MM.1S (cell line): ENCODE results near the gene MXRA7.

Experiments used
- DNase-seq: peaks from one replicate; pipeline ENCODE4 v3.0.0-alpha.2; 2015
- H2AFZ ChIP-seq: fragments of 300-600 bp; sonication (generic); 2 replicates; pipeline ENCODE4 v1.6.0; 2016; ENCODE audit warnings: antibody characterized with exemption, low read length
- H3F3A ChIP-seq: fragments of 300-600 bp; sonication (generic); 2 replicates; pipeline ENCODE4 v1.6.1; 2016; ENCODE audit warnings: mild to moderate bottlenecking, antibody characterized with exemption, low read length, moderate library complexity, mixed read lengths; ENCODE audit not compliant: insufficient read depth
- H3K27ac ChIP-seq: fragments of 300-600 bp; sonication (generic); 2 replicates; pipeline ENCODE4 v1.5.1; 2016; ENCODE audit warnings: mild to moderate bottlenecking, low read length
- H3K27me3 ChIP-seq: fragments of 300-600 bp; sonication (generic); replicated peaks from 2 replicates; pipeline ENCODE4 v1.6.0; 2016; ENCODE audit warnings: low read length; ENCODE audit not compliant: insufficient read depth
- H3K36me3 ChIP-seq: fragments of 300-600 bp; sonication (generic); replicated peaks from 2 replicates; pipeline ENCODE4 v1.6.1; 2016; ENCODE audit warnings: mild to moderate bottlenecking, low read length, mixed read lengths; ENCODE audit not compliant: insufficient read depth
- H3K4me1 ChIP-seq: fragments of 300-600 bp; sonication (generic); 2 replicates; pipeline ENCODE4 v1.6.1; 2016; ENCODE audit warnings: low read length, mixed read lengths
- H3K4me2 ChIP-seq: fragments of 300-600 bp; sonication (generic); 2 replicates; pipeline ENCODE4 v1.6.0; 2016; ENCODE audit warnings: low read depth, low read length
- H3K4me3 ChIP-seq: fragments of 300-600 bp; sonication (generic); 2 replicates; pipeline ENCODE4 v1.5.1; 2016; ENCODE audit warnings: low read length, mixed read lengths
- H3K79me2 ChIP-seq: fragments of 300-600 bp; sonication (generic); 2 replicates; pipeline ENCODE4 v1.6.1; 2016; ENCODE audit warnings: mixed run types, low read length, mixed read lengths
- H3K9ac ChIP-seq: fragments of 300-600 bp; sonication (generic); 2 replicates; pipeline ENCODE4 v1.6.1; 2016; ENCODE audit warnings: low read length, mixed read lengths
- H3K9me2 ChIP-seq: fragments of 300-600 bp; sonication (generic); replicated peaks from 2 replicates; pipeline ENCODE4 v1.6.1; 2016; ENCODE audit warnings: mild to moderate bottlenecking, low read length, mixed read lengths; ENCODE audit not compliant: insufficient read depth
- H3K9me3 ChIP-seq: fragments of 300-600 bp; sonication (generic); replicated peaks from 2 replicates; pipeline ENCODE4 v1.6.1; 2016; ENCODE audit warnings: mild to moderate bottlenecking, low read length, mixed read lengths; ENCODE audit not compliant: insufficient read depth
- H4K20me1 ChIP-seq: fragments of 300-600 bp; sonication (generic); 2 replicates; pipeline ENCODE4 v1.6.1; 2016; ENCODE audit warnings: mild to moderate bottlenecking, low read length, moderate library complexity, mixed read lengths; ENCODE audit not compliant: insufficient read depth
- EZH2 ChIP-seq: fragments of 300-600 bp; sonication (generic); optimal IDR thresholded peaks from 2 replicates; pipeline ENCODE3; 2017; ENCODE audit warnings: low read depth, mild to moderate bottlenecking, antibody characterized with exemption, low read length, mixed read lengths
- EZH2phosphoT487 ChIP-seq: fragments of 300-600 bp; sonication (generic); IDR thresholded peaks from 2 replicates; pipeline ENCODE4 v1.6.1; 2018; ENCODE audit warnings: antibody characterized with exemption, low read length
- TF ChIP-seq, protein P1 (sequence below): fragments of 300-600 bp; sonication (generic); IDR thresholded peaks from 2 replicates; pipeline ENCODE4 v1.5.1; 2016; ENCODE audit warnings: antibody characterized with exemption, low read length, mixed read lengths

Gene MXRA7

DNA sequence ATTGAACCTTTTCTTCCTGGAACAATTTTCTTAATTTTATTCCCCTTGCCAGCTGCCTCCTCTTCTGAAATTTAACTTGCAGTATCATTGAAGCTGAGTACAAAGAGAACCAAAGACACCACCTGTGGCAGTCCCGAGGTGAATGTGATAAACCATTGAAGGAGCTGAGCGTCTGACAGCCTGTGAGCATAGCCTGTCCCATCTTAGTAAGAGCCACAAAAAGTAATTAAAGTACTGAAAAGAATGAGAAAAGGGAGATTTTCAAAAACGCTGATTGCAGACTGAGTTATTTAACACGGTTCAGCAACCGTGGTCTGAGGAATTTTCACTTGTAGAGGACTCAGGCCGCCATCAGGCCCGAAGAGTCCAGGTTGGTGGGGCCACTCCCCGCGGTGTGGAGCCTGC lies 40.0 kb downstream of the MXRA7 start:
- peak overlapping the region; percentile 98 for H2AFZ ChIP-seq
- no peaks in the 10 kb centered on the region for H3K36me3 ChIP-seq
- H3K27me3 ChIP-seq: peaks cover 6% of the 10 kb centered on the region; the same call in 1 of the 2 replicates
- 0 out of 2 replicates have a peak overlapping the region, but pooled peaks have one; percentile 57 for H3K4me3 ChIP-seq
- peaks cover 6% of the 10 kb centered on the region for H3K4me1 ChIP-seq
- no peaks in the 10 kb centered on the region for H4K20me1 ChIP-seq
- peak overlapping the region; percentile 89; the same call in 1 of the 2 replicates for H3K4me2 ChIP-seq
- no peaks in the 10 kb centered on the region for H3K9me3 ChIP-seq
- no peak overlapping the region for H3K9ac ChIP-seq
- no peak for DNase-seq
- TF ChIP-seq, protein P1, sequence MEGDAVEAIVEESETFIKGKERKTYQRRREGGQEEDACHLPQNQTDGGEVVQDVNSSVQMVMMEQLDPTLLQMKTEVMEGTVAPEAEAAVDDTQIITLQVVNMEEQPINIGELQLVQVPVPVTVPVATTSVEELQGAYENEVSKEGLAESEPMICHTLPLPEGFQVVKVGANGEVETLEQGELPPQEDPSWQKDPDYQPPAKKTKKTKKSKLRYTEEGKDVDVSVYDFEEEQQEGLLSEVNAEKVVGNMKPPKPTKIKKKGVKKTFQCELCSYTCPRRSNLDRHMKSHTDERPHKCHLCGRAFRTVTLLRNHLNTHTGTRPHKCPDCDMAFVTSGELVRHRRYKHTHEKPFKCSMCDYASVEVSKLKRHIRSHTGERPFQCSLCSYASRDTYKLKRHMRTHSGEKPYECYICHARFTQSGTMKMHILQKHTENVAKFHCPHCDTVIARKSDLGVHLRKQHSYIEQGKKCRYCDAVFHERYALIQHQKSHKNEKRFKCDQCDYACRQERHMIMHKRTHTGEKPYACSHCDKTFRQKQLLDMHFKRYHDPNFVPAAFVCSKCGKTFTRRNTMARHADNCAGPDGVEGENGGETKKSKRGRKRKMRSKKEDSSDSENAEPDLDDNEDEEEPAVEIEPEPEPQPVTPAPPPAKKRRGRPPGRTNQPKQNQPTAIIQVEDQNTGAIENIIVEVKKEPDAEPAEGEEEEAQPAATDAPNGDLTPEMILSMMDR: no peak
- TF ChIP-seq EZH2phosphoT487: no peak
- no peak for TF ChIP-seq EZH2
- H3K27ac ChIP-seq: no peak overlapping the region
- no peaks in the 10 kb centered on the region for H3K9me2 ChIP-seq
- H3K79me2 ChIP-seq: no peaks in the 10 kb centered on the region
- H3F3A ChIP-seq: peaks cover 7% of the 10 kb centered on the region; the same call in 1 of the 2 replicates

DNA sequence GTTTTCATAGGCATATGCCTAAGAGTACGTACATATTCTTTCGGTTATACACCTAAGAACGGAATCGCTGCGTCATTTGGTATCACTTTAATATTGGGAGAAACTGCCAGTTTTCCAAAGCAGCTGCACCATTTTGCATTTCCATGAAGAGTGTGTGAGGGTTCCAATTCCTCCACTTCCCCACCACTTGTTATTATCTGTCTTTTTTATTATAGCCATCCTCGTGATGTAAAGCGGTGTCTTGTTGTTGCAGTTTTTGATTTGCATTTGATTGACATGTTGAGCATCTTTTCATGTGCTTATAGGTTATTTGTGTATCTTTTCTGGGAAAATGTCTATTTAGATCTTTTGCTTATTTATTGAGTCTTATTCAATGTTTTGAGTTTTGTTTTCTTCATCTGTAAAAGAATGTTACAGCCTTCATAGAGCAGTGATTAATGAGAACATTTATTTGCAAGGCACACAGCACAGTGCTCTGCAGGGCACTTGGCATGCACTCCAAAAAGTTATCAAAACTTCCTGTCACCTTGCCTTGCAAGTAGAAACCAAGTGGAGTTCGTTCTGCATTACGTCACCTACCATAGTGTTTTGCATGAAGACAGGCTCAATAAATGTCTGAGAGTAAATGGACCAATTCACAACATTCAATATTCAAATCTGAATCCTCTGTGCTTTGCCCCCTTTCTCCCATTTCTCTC lies 40.6 kb downstream of the MXRA7 start:
- Histone ChIP-seq H3K9me3 (no peaks in the 10 kb centered on the region), H3K4me2 (no peak overlapping the region), H3K79me2 (no peaks in the 10 kb centered on the region), H3K4me3 (no peak overlapping the region), H3F3A (peaks cover 7% of the 10 kb centered on the region; the same call in 1 of the 2 replicates), H3K27me3 (peaks cover 6% of the 10 kb centered on the region; the same call in 1 of the 2 replicates), H3K9ac (no peak overlapping the region), H3K36me3 (no peaks in the 10 kb centered on the region), H3K9me2 (no peaks in the 10 kb centered on the region), H3K4me1 (peaks cover 6% of the 10 kb centered on the region), H4K20me1 (no peaks in the 10 kb centered on the region), H3K27ac (no peak overlapping the region), H2AFZ (no peak overlapping the region; the same call in 1 of the 2 replicates)
- no peak for DNase-seq
- TF ChIP-seq EZH2phosphoT487 (no peak), EZH2 (no peak)
- TF ChIP-seq, protein P1: no peak

DNA sequence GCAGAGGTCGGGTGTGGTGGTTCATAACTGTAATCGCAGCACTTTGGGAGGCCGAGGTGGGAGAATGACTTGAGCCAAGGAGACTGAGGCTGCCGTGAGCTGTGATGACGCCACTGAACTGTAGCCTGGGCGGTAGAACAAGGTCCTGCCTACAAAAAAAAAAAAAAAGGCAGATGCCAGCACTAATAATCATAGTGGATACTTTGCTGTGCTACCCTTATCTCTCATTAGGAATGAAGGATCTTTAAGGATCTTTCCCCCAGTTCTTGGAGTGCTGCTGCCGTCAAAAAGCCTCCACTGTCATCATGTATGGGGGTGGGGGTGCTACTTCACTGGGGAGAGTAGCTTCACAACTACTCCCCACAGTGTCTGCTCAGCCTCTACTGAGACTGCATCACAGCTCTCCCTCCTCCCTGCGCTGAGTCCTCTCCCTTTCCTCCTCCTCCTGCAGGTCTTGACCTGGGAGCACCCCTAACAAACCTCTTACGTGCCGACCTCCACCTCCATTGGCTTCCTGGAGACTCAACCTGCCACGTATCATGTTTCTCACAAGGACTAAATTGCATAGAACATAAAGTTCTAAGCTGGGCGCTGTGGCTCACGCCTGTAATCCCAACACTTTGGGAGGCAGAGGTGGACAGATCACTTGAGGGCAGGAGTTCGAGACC lies 42.8 kb downstream of the MXRA7 start:
- H3F3A ChIP-seq: peaks cover 7% of the 10 kb centered on the region; the same call in 1 of the 2 replicates
- H3K27ac ChIP-seq: no peak overlapping the region
- DNase-seq: no peak
- no peaks in the 10 kb centered on the region for H3K9me2 ChIP-seq
- H3K9me3 ChIP-seq: no peaks in the 10 kb centered on the region
- peaks cover 6% of the 10 kb centered on the region; the same call in 1 of the 2 replicates for H3K27me3 ChIP-seq
- no peaks in the 10 kb centered on the region for H3K36me3 ChIP-seq
- no peak overlapping the region for H3K4me2 ChIP-seq
- H2AFZ ChIP-seq: no peak overlapping the region
- no peaks in the 10 kb centered on the region for H4K20me1 ChIP-seq
- no peaks in the 10 kb centered on the region for H3K79me2 ChIP-seq
- H3K4me3 ChIP-seq: no peak overlapping the region
- TF ChIP-seq, protein P1: no peak
- TF ChIP-seq EZH2 (no peak), EZH2phosphoT487 (no peak)
- no peak overlapping the region for H3K9ac ChIP-seq
- peaks cover 6% of the 10 kb centered on the region for H3K4me1 ChIP-seq
